HCT116 (cell line): Measurements from ENCODE around the gene ZNF227. TPM values are rescaled to one million over a fixed set of nuclear protein-coding genes. Genes with fewer than 3 reads are reported as not detected.

Experiments
- ATAC-seq: fragments of 200-7000 bp; cut with Tn5 transposase; 2 replicates; pipeline ENCODE4 v1.9.1; 2020; ENCODE audit warnings: mild to moderate bottlenecking, moderate library complexity
- BruUV-seq: library from RNA; stranded (reverse); fragments of 400-500 nt; replicated peaks from 2 replicates; lab custom pipeline; 2021; lab: Mats Ljungman, UMichigan
- CTCF ChIA-PET: fragments of 300-600 bp; sonication (Branson Sonifier 250); formaldehyde crosslinking; loops from one replicate; lab custom pipeline; 2021; ENCODE audit warnings: antibody characterized with exemption; lab: Charles Lee
- POLR2A ChIA-PET: fragments of 300-600, 350-600 bp; sonication (Branson Sonifier 250); formaldehyde crosslinking; loops from one replicate; lab custom pipeline; 2021; ENCODE audit warnings: antibody characterized with exemption; lab: Charles Lee
- RAD21 ChIA-PET, 2 experiments: fragments of 300-600 bp; sonication (Branson Sonifier 250); formaldehyde crosslinking; loops; one replicate each; lab custom pipeline; 2023; ENCODE audit warnings: low total read pairs in 2 of 2; ENCODE audit not compliant: uncharacterized antibody in 2 of 2, unreplicated experiment in 2 of 2, low non-redundant PET in 1 of 2; lab: Charles Lee
- DNase-seq: peaks from one replicate; pipeline ENCODE4 v3.0.0-alpha.2; 2010; ENCODE audit warnings: low read depth, low spot score
- H2AFZ ChIP-seq: fragments of 200-600 bp; shearing (Covaris generic), sonication (generic); 2 replicates; pipeline ENCODE4 v1.6.1; 2017; ENCODE audit warnings: low read depth, mixed run types, mixed read lengths, antibody characterized with exemption, low read length; ENCODE audit not compliant: poor library complexity, severe bottlenecking
- H3K27ac ChIP-seq: 2 replicates; pipeline ENCODE4 v1.5.1; 2012; ENCODE audit warnings: low read depth, low read length
- H3K27me3 ChIP-seq: fragments of 200-600 bp; sonication (generic); 2 replicates; pipeline ENCODE4 v1.6.1; 2016; ENCODE audit warnings: mixed run types, low read length, mixed read lengths; ENCODE audit not compliant: insufficient read depth
- H3K36me3 ChIP-seq, 2 experiments: fragments of 200-500 bp in 1 of 2; fragments of 200-600 bp in 1 of 2; sonication (Bioruptor generic) in 1 of 2; sonication (generic) in 1 of 2; 2 replicates each; pipeline versions ENCODE4 v1.5.1 to v1.6.1; 2014 to 2016; ENCODE audit warnings: low read length in 2 of 2, inconsistent platforms in 1 of 2, mixed read lengths in 1 of 2, mixed run types in 1 of 2; ENCODE audit not compliant: insufficient read depth in 2 of 2, control insufficient read depth in 1 of 2
- H3K4me1 ChIP-seq, 2 experiments: fragments of 200-600 bp in 1 of 2; sonication (generic) in 1 of 2; 2 replicates each; pipeline versions ENCODE4 v1.5.1 to v1.6.1; 2012 to 2017; ENCODE audit warnings: low read length in 2 of 2, inconsistent platforms in 1 of 2, mild to moderate bottlenecking in 1 of 2, mixed read lengths in 1 of 2, mixed run types in 1 of 2, moderate library complexity in 1 of 2; ENCODE audit not compliant: insufficient read depth in 2 of 2, control insufficient read depth in 1 of 2
- H3K4me2 ChIP-seq: fragments of 200-600 bp; sonication (generic); 2 replicates; pipeline ENCODE4 v1.6.1; 2017; ENCODE audit warnings: mixed run types, low read length, mixed read lengths
- H3K4me3 ChIP-seq, 2 experiments: fragments of 200-600 bp in 1 of 2; sonication (generic) in 1 of 2; replicated peaks in 1 of 2; 2 replicates each; pipeline ENCODE4 v1.5.1; 2011 to 2016; ENCODE audit warnings: low read length in 2 of 2, control low read depth in 1 of 2, low read depth in 1 of 2, mild to moderate bottlenecking in 1 of 2, mixed read lengths in 1 of 2, mixed run types in 1 of 2
- H3K79me2 ChIP-seq: fragments of 200-600 bp; sonication (generic); 2 replicates; pipeline ENCODE4 v1.6.1; 2017; ENCODE audit warnings: mild to moderate bottlenecking, mixed run types, low read length, moderate library complexity, mixed read lengths; ENCODE audit not compliant: insufficient read depth
- H3K9ac ChIP-seq: fragments of 200-600 bp; sonication (generic); 2 replicates; pipeline ENCODE4 v1.6.1; 2016; ENCODE audit warnings: low read length, mixed read lengths
- H3K9me2 ChIP-seq: fragments of 200-600 bp; sonication (generic), shearing (Covaris generic); 2 replicates; pipeline ENCODE4 v1.6.1; 2017; ENCODE audit warnings: mixed run types, mild to moderate bottlenecking, moderate library complexity; ENCODE audit not compliant: insufficient read depth
- H3K9me3 ChIP-seq, 2 experiments: fragments of 200-500 bp in 1 of 2; fragments of 200-600 bp in 1 of 2; sonication (Bioruptor generic) in 1 of 2; sonication (generic) in 1 of 2; 2 replicates each; pipeline ENCODE4 v1.6.1; 2014 to 2017; ENCODE audit warnings: low read length in 2 of 2, mixed read lengths in 2 of 2, inconsistent platforms in 1 of 2, low read depth in 1 of 2, mild to moderate bottlenecking in 1 of 2, mixed run types in 1 of 2, moderate library complexity in 1 of 2; ENCODE audit not compliant: control insufficient read depth in 1 of 2, insufficient read depth in 1 of 2
- H4K20me1 ChIP-seq: fragments of 200-600 bp; sonication (generic), shearing (Covaris generic); 2 replicates; pipeline ENCODE4 v1.6.1; 2017; ENCODE audit warnings: mixed run types, mild to moderate bottlenecking, moderate library complexity; ENCODE audit not compliant: insufficient read depth
- ATF3 ChIP-seq: IDR thresholded peaks from 2 replicates; pipeline ENCODE4 v1.6.1; 2012
- CEBPB ChIP-seq: IDR thresholded peaks from 2 replicates; pipeline ENCODE4 v1.6.1; 2012; ENCODE audit warnings: low read depth
- EZH2phosphoT487 ChIP-seq: fragments of 200-600 bp; IDR thresholded peaks from 2 replicates; pipeline ENCODE4 v1.6.1; 2018; ENCODE audit warnings: antibody characterized with exemption, borderline replicate concordance
- JUND ChIP-seq: IDR thresholded peaks from 2 replicates; pipeline ENCODE4 v1.6.1; 2012
- RAD21 ChIP-seq: IDR thresholded peaks from 2 replicates; pipeline ENCODE4 v1.6.1; 2012; ENCODE audit warnings: low read depth, mild to moderate bottlenecking
- TCF7L2 ChIP-seq: IDR thresholded peaks from 2 replicates; pipeline ENCODE4 v1.7.0; 2011; ENCODE audit warnings: borderline replicate concordance, inconsistent platforms; ENCODE audit not compliant: insufficient read depth, insufficient read length; ENCODE audit errors: extremely low read depth
- YY1 ChIP-seq: IDR thresholded peaks from 2 replicates; pipeline ENCODE4 v1.6.1; 2011; ENCODE audit warnings: low read length, low read depth, moderate library complexity, mild to moderate bottlenecking; ENCODE audit not compliant: insufficient replicate concordance; ENCODE audit errors: extremely low read depth
- ZBTB33 ChIP-seq: IDR thresholded peaks from 2 replicates; pipeline ENCODE4 v1.6.1; 2011; ENCODE audit warnings: mild to moderate bottlenecking, low read length, moderate library complexity; ENCODE audit not compliant: insufficient replicate concordance; ENCODE audit errors: extremely low read depth
- intact Hi-C: fragments of 100-400 bp; cut with micrococcal nuclease; formaldehyde crosslinking; loops from 2 replicates; pipeline ENCODE4 v1.10.0; 2022
- total RNA-seq: library from RNA; stranded (reverse); gene quantifications from one replicate; pipeline ENCODE4 v1.2.1, GENCODE V29; 2021; ENCODE audit not compliant: unreplicated experiment

Gene ZNF227
- total RNA-seq, 1 experiment from 2014 or later: 14.4 TPM

DNA sequence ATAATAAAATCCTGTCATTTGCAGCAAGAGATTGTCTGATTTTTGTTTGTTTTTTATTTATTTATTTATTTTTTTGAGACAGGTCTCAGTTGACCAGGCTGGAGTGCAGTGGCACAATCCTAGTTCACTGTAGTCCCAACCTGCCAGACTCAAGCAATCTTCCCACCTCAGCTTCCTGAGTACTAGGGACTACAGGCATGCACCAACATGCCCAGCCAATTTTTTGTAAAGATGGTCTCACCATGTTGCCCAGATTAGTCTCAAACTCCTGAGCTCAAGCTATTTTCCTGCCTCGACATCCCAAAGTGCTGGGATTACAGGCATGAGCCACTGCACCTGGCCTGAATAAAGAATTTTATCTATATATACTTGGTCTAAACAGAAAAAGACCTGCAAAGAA lies 65.0 kb downstream of the ZNF227 start:
- ChIA-PET CTCF (no interaction called here), RAD21 (no interaction called here), POLR2A (no interaction called here)
- no peak overlapping the region for H3K4me3 ChIP-seq
- H3K4me1 ChIP-seq: no peaks in the 10 kb centered on the region
- ATAC-seq (no peak), DNase-seq (no peak)
- no peaks in the 10 kb centered on the region for H3K27me3 ChIP-seq
- H3K9me2 ChIP-seq: no peaks in the 10 kb centered on the region
- intact Hi-C loops: no loop called here
- H3K9ac ChIP-seq: no peak overlapping the region
- H3K9me3 ChIP-seq: peaks cover 0 to 7% of the 10 kb centered on the region in 2 experiments; a peak in 2 of 4 replicates
- 0 out of 4 replicates have a peak, but pooled peaks cover 0 to 3% of the 10 kb centered on the region in 2 experiments for H3K36me3 ChIP-seq
- TF ChIP-seq TCF7L2: no peak
- no peak for TF ChIP-seq ATF3
- TF ChIP-seq JUND: no peak
- no peak for TF ChIP-seq RAD21
- no peak for TF ChIP-seq EZH2phosphoT487
- TF ChIP-seq CEBPB: no peak
- no peak for TF ChIP-seq ZBTB33
- TF ChIP-seq YY1: no peak
- H3K27ac ChIP-seq: no peak overlapping the region
- H3K79me2 ChIP-seq: no peaks in the 10 kb centered on the region
- BruUV-seq: no TSS peak
- H2AFZ ChIP-seq: no peak overlapping the region
- no peak overlapping the region for H3K4me2 ChIP-seq
- H4K20me1 ChIP-seq: no peaks in the 10 kb centered on the region
